Activated naive CD4-positive, alpha-beta T cell treated with anti-CD3 and anti-CD28 coated beads, Interleukin-2, amount 50 U/mL, for 24 hours (primary cell): ENCODE data around the gene MB21D2.

ENCODE experiments used
- H3K27ac Mint-ChIP-seq: one replicate; pipeline ENCODE4 v1.8.0; 2021; ENCODE audit warnings: mild to moderate bottlenecking, mixed read lengths
- H3K27me3 Mint-ChIP-seq: one replicate; pipeline ENCODE4 v1.8.0; 2021; ENCODE audit warnings: mixed read lengths
- H3K36me3 Mint-ChIP-seq: one replicate; pipeline ENCODE4 v1.8.0; 2021; ENCODE audit warnings: mixed read lengths
- H3K4me1 Mint-ChIP-seq: one replicate; pipeline ENCODE4 v1.8.0; 2021; ENCODE audit warnings: mixed read lengths
- H3K4me3 Mint-ChIP-seq: one replicate; pipeline ENCODE4 v1.8.0; 2021; ENCODE audit warnings: mild to moderate bottlenecking, mixed read lengths
- H3K9me3 Mint-ChIP-seq: one replicate; pipeline ENCODE4 v1.8.0; 2021; ENCODE audit warnings: mixed read lengths

MB21D2 gene

DNA sequence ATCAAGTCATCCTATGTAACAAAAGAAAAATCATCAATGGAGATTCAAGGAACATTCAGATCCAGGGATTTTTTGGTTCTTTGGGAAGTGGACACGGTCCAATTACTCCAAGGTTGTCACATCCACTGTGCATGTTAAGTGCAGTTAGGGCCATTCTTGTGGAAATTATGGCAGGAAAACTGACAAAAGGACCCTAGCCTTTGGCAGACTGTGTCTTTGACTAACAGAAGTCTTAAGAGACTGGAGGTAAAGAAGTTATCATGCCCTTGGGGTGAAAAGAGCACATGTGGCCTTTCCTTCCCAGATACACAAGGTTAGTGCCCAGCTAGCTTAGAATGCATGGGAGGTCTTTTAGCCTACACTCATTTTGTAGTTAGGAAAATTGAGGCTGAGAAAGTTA is 74.9 kb downstream of the MB21D2 start:
- Mint-ChIP-seq H3K4me3 (no peak overlapping the region), H3K9me3 (no peaks in the 10 kb centered on the region), H3K27ac (no peak overlapping the region), H3K4me1 (peaks cover 8% of the 10 kb centered on the region), H3K36me3 (no peaks in the 10 kb centered on the region), H3K27me3 (no peaks in the 10 kb centered on the region)

DNA sequence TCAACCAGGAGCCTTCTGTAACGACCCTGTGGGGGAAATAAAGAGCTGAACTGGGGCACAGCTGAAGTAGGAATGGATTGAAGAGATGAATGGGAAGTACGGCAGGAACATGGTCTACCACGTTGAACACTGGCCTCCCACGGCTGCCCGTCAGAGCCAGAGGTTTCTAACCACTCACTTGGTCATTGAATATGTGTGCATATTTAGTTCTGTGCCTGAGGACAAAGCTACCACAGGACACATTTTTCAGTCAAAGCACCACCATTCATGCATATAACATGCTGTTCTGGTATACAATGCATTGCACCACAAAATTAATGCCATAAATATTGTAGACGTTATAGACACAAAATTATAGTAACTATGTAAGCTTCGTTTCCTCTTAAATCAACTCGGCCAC is 75.5 kb downstream of the MB21D2 start:
- Mint-ChIP-seq H3K36me3 (no peaks in the 10 kb centered on the region), H3K27me3 (no peaks in the 10 kb centered on the region), H3K9me3 (no peaks in the 10 kb centered on the region), H3K27ac (no peak overlapping the region), H3K4me1 (peaks cover 14% of the 10 kb centered on the region), H3K4me3 (no peak overlapping the region)

DNA sequence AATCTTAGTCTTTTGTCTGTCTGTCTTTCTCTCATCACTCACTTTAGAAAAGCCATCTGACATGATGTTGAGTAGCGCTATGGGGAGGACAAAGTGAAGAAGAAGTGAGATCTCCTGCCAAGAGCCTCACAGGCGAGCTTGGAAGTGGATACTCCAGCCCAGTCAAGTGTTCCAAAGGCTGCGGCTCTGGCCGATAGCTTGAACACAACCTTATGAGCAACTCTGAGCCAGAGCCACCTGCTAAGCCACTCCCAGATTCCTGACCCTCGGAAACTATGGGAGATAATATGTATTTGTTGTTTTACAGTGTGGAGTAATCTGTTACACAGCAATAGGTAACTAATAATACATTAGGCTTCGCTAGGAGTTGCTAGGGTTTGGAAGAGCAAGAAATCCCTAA is 76.2 kb downstream of the MB21D2 start:
- Mint-ChIP-seq H3K4me3 (no peak overlapping the region), H3K4me1 (peaks cover 16% of the 10 kb centered on the region), H3K27ac (no peak overlapping the region), H3K36me3 (no peaks in the 10 kb centered on the region), H3K9me3 (no peaks in the 10 kb centered on the region), H3K27me3 (no peaks in the 10 kb centered on the region)

DNA sequence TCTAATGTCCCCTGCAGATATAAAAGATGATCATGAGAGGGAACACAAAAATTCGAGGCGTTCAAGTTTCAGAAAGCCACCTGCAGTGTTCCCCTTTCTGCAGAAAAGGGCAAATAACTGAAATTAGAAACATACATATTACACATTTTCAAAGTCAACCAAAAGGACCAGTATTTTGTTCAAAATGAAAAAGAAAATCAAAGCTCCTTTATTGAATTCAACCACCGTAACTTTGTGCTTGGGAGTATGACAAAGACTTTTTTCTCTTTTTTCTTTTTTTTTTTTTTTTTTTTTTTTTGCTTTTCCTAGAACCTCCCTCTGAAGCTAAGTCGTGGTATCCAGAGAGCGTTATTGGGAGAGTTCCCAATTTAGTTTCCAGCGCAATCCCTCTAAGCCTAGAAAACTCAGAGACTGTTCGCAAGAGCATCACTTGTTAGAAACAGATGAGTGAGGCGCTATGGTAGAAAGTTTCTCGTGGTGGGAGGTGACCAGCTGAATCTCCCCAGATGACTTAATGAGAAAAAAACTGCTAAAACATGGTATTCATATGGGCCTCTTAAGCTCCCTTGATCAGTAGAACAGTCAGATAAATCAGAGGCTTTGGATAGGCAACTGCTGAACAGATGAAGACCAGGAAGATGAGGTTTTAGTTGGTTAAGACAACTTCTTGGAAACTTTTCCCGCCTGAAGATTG is 77.4 kb downstream of the MB21D2 start:
- peaks cover 23% of the 10 kb centered on the region for H3K4me1 Mint-ChIP-seq
- no peaks in the 10 kb centered on the region for H3K9me3 Mint-ChIP-seq
- peaks cover 3% of the 10 kb centered on the region for H3K36me3 Mint-ChIP-seq
- no peaks in the 10 kb centered on the region for H3K27me3 Mint-ChIP-seq
- H3K4me3 Mint-ChIP-seq = no peak overlapping the region
- H3K27ac Mint-ChIP-seq = no peak overlapping the region

DNA sequence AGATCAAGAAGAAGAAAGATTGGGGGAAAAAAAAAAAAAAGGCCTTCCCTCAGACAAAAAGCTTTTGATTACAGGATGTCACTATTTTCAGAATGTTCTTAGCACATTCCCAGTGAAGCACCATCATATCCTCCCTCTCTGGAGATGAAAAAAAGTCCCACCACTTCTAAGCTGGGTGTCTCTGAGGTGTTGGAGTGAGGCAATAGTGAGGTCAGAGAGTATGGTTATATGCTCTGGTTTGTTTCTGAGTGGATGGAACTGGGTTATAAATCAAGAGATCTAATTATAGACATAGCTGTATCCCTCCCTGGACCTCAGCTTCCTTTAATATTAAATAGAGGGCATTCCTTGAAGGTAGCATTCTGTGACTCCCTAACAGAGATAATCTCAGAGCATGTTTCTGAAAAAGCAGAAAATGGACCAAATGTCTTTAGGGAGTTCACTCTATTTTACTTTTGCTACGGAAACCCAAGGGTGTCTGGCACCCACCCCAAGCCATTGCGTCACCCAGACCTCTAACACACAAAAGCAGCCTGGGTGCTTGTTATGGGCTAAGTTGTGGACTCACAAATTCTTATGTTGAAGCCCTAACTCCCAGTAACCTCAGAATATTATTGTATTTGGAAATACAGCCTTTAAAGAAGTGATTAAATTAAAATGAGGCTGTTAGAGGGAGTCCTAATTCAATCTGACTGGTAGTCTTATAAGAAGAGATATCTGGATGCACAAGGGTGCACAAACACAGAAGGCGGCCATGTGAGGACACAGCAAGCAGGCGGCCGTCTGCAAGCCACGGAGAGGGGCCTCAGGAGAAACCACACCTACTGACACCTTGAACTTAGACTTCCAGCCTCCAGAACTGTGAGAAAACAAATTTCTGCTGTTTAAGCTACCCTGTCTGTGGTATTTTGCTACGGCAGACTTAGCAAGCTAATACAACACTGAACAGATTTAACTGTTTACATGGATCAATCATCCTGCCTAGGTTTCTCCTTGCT is 81.5 kb downstream of the MB21D2 start:
- H3K4me3 Mint-ChIP-seq = no peak overlapping the region
- H3K36me3 Mint-ChIP-seq = peaks cover 3% of the 10 kb centered on the region
- H3K9me3 Mint-ChIP-seq = no peaks in the 10 kb centered on the region
- peaks cover 23% of the 10 kb centered on the region for H3K4me1 Mint-ChIP-seq
- H3K27ac Mint-ChIP-seq = no peak overlapping the region
- no peaks in the 10 kb centered on the region for H3K27me3 Mint-ChIP-seq

DNA sequence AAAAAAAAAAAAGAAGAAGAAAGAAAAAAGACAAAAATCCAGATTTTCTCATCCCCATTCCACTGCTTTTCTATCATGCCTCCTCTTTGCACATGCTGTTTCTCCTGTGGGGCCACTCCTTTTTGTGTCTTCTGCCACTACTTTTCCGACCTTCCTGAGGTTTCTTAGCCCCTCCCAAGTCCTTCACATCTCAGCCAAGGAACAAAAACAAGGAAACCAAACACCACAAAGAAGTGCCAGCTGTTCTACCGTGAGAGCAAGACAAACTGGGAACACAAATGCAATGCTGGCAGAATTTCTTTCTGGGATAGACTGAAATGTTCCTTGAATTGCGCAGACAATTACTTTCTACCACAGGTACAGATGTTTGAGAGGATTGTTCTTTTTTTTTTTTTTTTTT is 83.2 kb downstream of the MB21D2 start:
- Mint-ChIP-seq H3K27ac (no peak overlapping the region), H3K27me3 (no peaks in the 10 kb centered on the region), H3K4me1 (peaks cover 23% of the 10 kb centered on the region), H3K9me3 (no peaks in the 10 kb centered on the region), H3K4me3 (no peak overlapping the region), H3K36me3 (peaks cover 3% of the 10 kb centered on the region)

DNA sequence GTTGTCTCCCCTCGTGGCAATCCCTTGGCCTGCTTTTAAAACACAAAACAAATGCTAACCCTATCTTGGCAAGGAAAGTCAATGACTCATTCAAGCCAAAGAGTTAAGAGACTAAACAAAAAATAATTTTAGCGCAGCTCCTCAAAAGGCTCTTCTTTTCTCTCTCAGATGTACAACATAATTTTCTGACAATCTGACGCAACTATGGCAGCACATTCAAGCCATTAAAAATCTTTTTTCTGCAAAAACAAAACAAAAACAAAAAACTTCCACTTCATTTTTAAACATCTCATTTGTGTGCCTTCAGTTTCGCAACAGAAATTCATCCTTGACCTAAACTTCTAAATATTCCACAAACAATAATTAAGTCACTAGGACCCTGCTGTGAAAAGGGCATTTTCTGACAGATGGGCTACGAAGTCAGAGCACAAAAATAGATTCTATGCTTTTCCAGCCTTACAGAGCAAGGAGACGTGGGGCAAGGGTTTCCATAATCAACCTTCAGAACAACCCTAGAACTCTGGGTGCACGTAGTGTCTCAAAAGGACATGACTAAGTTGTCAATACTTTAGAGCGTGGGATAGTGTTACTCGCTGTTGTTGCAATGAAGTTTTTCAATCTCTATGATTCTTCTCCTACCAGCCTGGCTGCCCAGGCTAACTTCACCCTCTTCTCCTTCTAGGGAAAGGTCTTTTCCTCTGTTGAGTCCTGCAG is 84.3 kb downstream of the MB21D2 start:
- no peak overlapping the region for H3K27ac Mint-ChIP-seq
- H3K36me3 Mint-ChIP-seq = peaks cover 3% of the 10 kb centered on the region
- H3K27me3 Mint-ChIP-seq = no peaks in the 10 kb centered on the region
- H3K4me3 Mint-ChIP-seq = no peak overlapping the region
- H3K4me1 Mint-ChIP-seq = peaks cover 23% of the 10 kb centered on the region
- H3K9me3 Mint-ChIP-seq = no peaks in the 10 kb centered on the region

DNA sequence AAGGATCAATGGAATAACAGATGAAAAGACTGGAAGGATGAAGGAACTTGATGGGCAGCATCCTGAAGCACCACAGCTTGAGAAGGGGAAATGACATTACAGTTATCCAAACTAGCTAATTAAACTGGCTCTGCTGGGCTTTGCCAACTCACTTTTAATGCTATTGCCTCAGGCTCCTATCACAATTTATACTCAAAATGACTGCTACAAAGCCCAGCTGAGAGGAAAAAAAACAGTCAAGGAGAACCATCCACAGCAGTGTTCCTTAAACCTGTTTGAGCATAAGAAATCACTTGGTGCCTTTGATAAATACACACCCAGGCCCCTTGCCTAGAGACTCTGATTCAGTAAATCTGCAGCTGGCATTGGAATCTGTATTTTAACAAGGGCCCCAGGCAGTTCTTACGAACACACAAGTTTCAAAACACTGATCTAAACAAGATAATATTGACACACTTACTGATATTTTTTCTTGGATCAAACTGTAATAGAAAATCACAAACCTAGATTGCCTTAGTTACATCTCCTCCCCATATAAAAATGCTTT is 85.8 kb downstream of the MB21D2 start:
- peaks cover 11% of the 10 kb centered on the region for H3K4me1 Mint-ChIP-seq
- H3K4me3 Mint-ChIP-seq = no peak overlapping the region
- peaks cover 3% of the 10 kb centered on the region for H3K36me3 Mint-ChIP-seq
- no peak overlapping the region for H3K27ac Mint-ChIP-seq
- peaks cover 4% of the 10 kb centered on the region for H3K9me3 Mint-ChIP-seq
- no peaks in the 10 kb centered on the region for H3K27me3 Mint-ChIP-seq

DNA sequence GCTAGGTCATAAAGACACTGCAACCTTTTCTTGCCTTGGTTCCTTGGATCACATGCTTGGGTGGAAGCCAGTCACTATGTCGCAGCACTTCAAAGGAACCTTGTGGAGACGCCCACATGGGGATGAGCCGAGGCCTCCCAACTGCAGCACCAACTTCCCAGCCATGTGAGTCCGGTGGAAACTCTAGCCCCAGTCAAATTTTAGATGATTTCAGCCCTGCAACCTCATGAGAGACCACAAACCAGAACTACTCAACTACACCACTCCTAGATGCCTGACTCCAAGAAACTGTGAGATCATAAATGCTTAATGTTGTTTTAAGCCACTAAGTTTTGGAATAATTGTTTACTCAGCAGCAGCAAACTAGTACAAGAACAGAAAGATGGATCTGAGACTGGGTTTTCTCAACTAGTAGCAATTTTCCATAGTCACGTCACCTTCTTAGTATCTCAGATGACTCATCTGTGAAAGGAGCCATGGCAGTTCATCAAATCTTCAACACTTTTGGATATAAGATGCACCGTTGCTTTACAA is 86.5 kb downstream of the MB21D2 start:
- Mint-ChIP-seq H3K9me3 (peaks cover 4% of the 10 kb centered on the region), H3K27ac (no peak overlapping the region), H3K27me3 (no peaks in the 10 kb centered on the region), H3K36me3 (peaks cover 3% of the 10 kb centered on the region), H3K4me1 (peaks cover 11% of the 10 kb centered on the region), H3K4me3 (no peak overlapping the region)

DNA sequence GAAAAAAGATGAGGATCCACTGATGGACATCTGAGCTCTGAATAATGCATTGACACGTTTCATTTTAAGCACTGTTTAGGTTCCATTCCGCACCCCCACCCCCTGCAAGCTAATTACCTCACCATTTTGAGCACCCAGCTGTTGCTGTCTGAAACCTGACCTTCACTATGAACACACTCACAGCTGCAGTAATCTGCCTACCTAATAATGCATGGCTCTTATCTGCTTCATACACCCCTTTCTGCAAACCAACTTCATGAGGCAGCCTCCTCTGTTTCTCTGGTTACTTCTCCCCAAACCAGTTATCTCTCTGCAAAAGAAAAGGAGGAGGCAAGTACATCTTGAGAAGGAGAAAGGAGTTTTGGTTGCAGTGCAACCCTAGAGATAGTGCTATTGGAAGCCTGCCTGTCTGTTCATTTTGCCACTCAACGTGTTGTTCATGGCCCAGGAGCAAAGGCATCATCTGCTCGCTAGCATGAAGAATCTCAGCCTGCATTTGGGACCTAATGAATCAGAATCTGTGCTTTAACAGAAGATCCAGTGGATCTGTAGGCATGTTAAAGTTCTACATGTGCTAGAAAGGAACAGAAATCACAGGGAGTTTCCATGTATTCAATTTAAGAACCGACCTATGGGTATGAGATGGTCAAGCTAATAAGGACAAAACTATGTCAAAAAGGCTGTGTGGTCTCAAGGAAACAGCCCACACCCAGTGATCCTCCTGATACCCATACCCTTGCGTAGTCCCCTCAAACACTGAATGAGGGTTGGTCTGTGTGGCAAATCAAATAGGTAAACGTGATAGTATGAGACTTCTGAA is 87.2 kb downstream of the MB21D2 start:
- H3K27ac Mint-ChIP-seq = no peak overlapping the region
- peaks cover 2% of the 10 kb centered on the region for H3K36me3 Mint-ChIP-seq
- peaks cover 5% of the 10 kb centered on the region for H3K4me1 Mint-ChIP-seq
- no peak overlapping the region for H3K4me3 Mint-ChIP-seq
- peaks cover 4% of the 10 kb centered on the region for H3K9me3 Mint-ChIP-seq
- H3K27me3 Mint-ChIP-seq = no peaks in the 10 kb centered on the region

DNA sequence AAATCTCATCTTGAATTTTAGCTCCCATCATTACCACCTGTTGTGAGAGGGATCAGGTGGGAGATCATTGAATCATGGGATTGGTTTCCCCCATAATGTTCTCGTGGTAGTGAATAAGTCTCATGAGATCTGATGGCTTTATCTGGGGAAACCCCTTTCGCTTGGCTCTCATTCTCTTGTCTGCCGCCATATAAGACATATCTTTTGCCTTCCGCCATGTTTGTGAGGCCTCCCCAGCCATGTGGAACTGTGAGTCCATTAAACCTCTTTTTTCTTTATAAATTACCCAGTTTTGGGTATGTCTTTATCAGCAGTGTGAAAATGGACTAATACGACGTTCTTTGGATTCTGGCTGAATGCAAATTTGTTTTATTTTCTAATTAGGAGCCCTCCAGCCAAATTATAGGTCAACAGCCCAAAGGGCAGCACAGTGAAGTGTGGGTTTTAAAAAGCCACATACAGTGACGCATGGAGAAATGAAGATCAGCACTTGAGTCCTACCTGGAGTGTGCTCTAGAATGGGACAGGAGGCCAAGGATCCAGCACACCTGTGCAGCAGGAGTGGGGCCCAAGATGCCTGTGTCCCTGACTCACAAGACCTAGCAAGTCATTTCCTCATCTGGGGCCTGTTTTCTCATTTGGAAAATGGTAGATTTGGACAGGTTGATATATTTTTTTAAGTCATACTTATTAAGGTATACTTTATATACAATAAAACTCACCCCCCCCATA is 89.6 kb downstream of the MB21D2 start:
- Mint-ChIP-seq H3K4me3 (no peak overlapping the region), H3K27me3 (no peaks in the 10 kb centered on the region), H3K36me3 (no peaks in the 10 kb centered on the region), H3K4me1 (peaks cover 4% of the 10 kb centered on the region), H3K9me3 (peaks cover 4% of the 10 kb centered on the region), H3K27ac (no peak overlapping the region)

DNA sequence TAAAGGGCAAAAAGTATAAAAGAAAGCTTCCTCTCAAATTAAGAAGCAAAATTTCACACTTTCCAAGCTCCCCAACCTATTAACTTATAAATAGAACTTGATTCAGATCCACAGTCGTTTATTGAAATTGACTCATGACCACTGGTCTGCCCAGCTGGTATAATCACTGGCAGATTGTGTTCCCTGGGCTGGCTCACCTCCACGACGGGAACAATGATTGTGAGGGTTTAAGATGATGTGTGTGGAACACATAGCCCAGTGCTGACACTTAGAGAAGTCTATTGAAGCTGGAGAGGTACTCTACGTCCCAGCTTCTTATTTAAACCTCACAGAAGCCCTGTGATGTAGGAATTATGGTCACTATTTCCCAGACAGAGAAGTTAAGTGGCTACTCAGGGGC is 90.4 kb downstream of the MB21D2 start:
- Mint-ChIP-seq H3K27ac (no peak overlapping the region), H3K36me3 (no peaks in the 10 kb centered on the region), H3K4me1 (peaks cover 4% of the 10 kb centered on the region), H3K9me3 (peaks cover 4% of the 10 kb centered on the region), H3K27me3 (no peaks in the 10 kb centered on the region), H3K4me3 (no peak overlapping the region)

DNA sequence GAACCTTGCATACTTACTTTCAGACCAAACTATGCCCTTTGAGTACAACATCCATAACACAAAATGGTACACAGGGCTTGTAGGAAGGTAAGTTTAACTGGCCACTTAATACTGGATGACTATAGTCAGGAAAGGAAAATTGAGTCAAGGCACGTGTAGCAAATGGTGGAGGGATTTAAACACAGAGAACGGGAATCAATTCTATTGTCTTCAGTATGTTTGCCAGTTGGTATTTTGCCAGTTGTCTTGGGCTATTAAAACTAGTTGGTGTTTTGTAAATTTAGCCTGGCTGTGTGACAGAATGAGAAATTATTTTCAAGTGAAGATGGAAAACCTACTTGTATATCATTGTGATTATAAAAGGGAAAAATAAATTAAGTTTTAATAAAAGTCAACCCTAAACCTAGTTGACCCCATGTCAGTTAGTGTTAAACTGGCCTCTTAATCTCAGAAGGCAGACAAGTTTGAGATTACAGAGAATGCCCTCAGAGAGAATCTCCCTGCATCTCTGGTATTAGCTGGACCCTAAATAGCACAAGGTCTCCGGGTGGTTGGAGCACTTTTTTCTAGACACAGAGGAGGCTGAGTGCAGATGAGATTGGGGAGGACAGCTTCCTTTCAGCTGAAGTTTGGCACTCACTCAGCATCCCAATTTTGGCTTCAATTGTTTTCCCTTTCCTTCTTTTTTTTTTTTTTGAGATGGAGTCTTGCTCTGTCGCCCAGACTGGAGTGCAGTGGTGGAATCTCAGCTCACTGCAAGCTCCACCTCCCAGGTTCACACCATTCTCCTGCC is 91.2 kb downstream of the MB21D2 start:
- Mint-ChIP-seq H3K4me1 (peaks cover 1% of the 10 kb centered on the region), H3K4me3 (no peak overlapping the region), H3K9me3 (peaks cover 4% of the 10 kb centered on the region), H3K27me3 (no peaks in the 10 kb centered on the region), H3K36me3 (no peaks in the 10 kb centered on the region), H3K27ac (no peak overlapping the region)
